Measurements from ENCODE around the gene ROR1. TPM values are rescaled to one million over a fixed set of nuclear protein-coding genes. Genes with fewer than 3 reads are reported as not detected.

ROR1 gene
- total and polyA plus RNA-seq, 8 donors = 1.4 to 37.3 (median 14.6) TPM

- Histone ChIP-seq H3K27me3 (no peaks in the 10 kb centered on the region), H3K27ac (no peak overlapping the region), H3K9me3 (no peaks in the 10 kb centered on the region), H3K36me3 (no peaks in the 10 kb centered on the region), H3K4me1 (peaks cover 0 to 14% (median 2%) of the 10 kb centered on the region in 4 donors), H3K4me3 (no peak overlapping the region)
- TF ChIP-seq, protein P1, sequence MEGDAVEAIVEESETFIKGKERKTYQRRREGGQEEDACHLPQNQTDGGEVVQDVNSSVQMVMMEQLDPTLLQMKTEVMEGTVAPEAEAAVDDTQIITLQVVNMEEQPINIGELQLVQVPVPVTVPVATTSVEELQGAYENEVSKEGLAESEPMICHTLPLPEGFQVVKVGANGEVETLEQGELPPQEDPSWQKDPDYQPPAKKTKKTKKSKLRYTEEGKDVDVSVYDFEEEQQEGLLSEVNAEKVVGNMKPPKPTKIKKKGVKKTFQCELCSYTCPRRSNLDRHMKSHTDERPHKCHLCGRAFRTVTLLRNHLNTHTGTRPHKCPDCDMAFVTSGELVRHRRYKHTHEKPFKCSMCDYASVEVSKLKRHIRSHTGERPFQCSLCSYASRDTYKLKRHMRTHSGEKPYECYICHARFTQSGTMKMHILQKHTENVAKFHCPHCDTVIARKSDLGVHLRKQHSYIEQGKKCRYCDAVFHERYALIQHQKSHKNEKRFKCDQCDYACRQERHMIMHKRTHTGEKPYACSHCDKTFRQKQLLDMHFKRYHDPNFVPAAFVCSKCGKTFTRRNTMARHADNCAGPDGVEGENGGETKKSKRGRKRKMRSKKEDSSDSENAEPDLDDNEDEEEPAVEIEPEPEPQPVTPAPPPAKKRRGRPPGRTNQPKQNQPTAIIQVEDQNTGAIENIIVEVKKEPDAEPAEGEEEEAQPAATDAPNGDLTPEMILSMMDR (IDR thresholded peaks at IDR 0.05) = no peak
- no peak for TF ChIP-seq POLR2A (IDR thresholded peaks at IDR 0.05)
- no peak for TF ChIP-seq EP300 (IDR thresholded peaks at IDR 0.05)
- TF ChIP-seq POLR2AphosphoS5 (IDR thresholded peaks at IDR 0.05) = no peak
- no peak for DNase-seq
- WGBS, 5 donors = 29 to 87% (median 75%) methylated on average over 1 of the region's 1 CpG
- intact Hi-C loops (cut with DNase I; ENCODE audit: low total_unique reads) = no loop called here
Measured at GRCh38 chr1:63976006-63976405, 202.2 kb downstream of the ROR1 start.

GRCh38 chr1:63977466-63977865 lies 203.6 kb downstream of the ROR1 start:
- intact Hi-C loops (cut with DNase I; ENCODE audit: low total_unique reads) = no loop called here
- no peaks in the 10 kb centered on the region for H3K36me3 ChIP-seq
- H3K4me3 ChIP-seq = no peak overlapping the region
- H3K4me1 ChIP-seq = peaks cover 0 to 14% (median 5%) of the 10 kb centered on the region in 4 donors
- H3K9me3 ChIP-seq = no peaks in the 10 kb centered on the region
- no peak for DNase-seq
- peak overlapping the region in 1 of 5 donors; percentile 4 for H3K27ac ChIP-seq
- no peaks in the 10 kb centered on the region for H3K27me3 ChIP-seq
- WGBS, 5 donors = 78 to 92% (median 84%) methylated on average over 1 of the region's 1 CpG
- TF ChIP-seq POLR2A (IDR thresholded peaks at IDR 0.05) (no peak), POLR2AphosphoS5 (IDR thresholded peaks at IDR 0.05) (no peak), EP300 (IDR thresholded peaks at IDR 0.05) (no peak)
- TF ChIP-seq, protein P1 (IDR thresholded peaks at IDR 0.05) = no peak

- intact Hi-C loops (cut with DNase I; ENCODE audit: low total_unique reads) = no loop called here
- peak; percentile 62 to 76 for DNase-seq
- H3K4me1 ChIP-seq = peaks cover 11 to 34% (median 27%) of the 10 kb centered on the region in 4 donors
- no peak for TF ChIP-seq EP300 (IDR thresholded peaks at IDR 0.05)
- TF ChIP-seq POLR2AphosphoS5 (IDR thresholded peaks at IDR 0.05) = peak in 2 of 3 donors; percentile 27 to 44
- no peaks in the 10 kb centered on the region for H3K36me3 ChIP-seq
- H3K27me3 ChIP-seq = no peaks in the 10 kb centered on the region
- WGBS, 5 donors = 33 to 72% (median 47%) methylated on average over 3 of the region's 3 CpGs
- no peak overlapping the region for H3K4me3 ChIP-seq
- peak overlapping the region; percentile 24 to 85 (median 66) for H3K27ac ChIP-seq
- H3K9me3 ChIP-seq = no peaks in the 10 kb centered on the region
Measured at GRCh38 chr1:63980740-63981407, 207.1 kb downstream of the ROR1 start.

- H3K36me3 ChIP-seq = no peaks in the 10 kb centered on the region
- intact Hi-C loops (cut with DNase I; ENCODE audit: low total_unique reads) = no loop called here
- no peaks in the 10 kb centered on the region for H3K9me3 ChIP-seq
- no peaks in the 10 kb centered on the region for H3K27me3 ChIP-seq
- H3K4me3 ChIP-seq = no peak overlapping the region
- 86 to 100% (median 92%) methylated on average over 1 of the region's 1 CpG for WGBS, 5 donors
- H3K27ac ChIP-seq = peak overlapping the region; percentile 24 to 77 (median 66)
- DNase-seq = no peak
- H3K4me1 ChIP-seq = peaks cover 11 to 34% (median 27%) of the 10 kb centered on the region in 4 donors
- TF ChIP-seq POLR2AphosphoS5 (IDR thresholded peaks at IDR 0.05) (no peak), POLR2A (IDR thresholded peaks at IDR 0.05) (no peak), EP300 (IDR thresholded peaks at IDR 0.05) (no peak)
- TF ChIP-seq, protein P1 (IDR thresholded peaks at IDR 0.05) = no peak
Measured at GRCh38 chr1:63981408-63981773, 207.6 kb downstream of the ROR1 start.

GRCh38 chr1:63982201-63982600 lies 208.4 kb downstream of the ROR1 start:
- Histone ChIP-seq H3K4me1 (peaks cover 11 to 38% (median 28%) of the 10 kb centered on the region in 4 donors), H3K4me3 (no peak overlapping the region), H3K36me3 (no peaks in the 10 kb centered on the region), H3K27ac (peak overlapping the region in 1 of 5 donors; percentile 77), H3K27me3 (no peaks in the 10 kb centered on the region), H3K9me3 (no peaks in the 10 kb centered on the region)
- 66 to 85% (median 74%) methylated on average over 3 of the region's 3 CpGs for WGBS, 5 donors
- intact Hi-C loops (cut with DNase I; ENCODE audit: low total_unique reads) = no loop called here
- TF ChIP-seq POLR2AphosphoS5 (IDR thresholded peaks at IDR 0.05) (no peak), POLR2A (IDR thresholded peaks at IDR 0.05) (no peak), EP300 (IDR thresholded peaks at IDR 0.05) (no peak)
- TF ChIP-seq, protein P1 (IDR thresholded peaks at IDR 0.05) = no peak
- DNase-seq = no peak
